CD14-positive monocyte (primary cell): ENCODE results near the gene SMYD3. TPM values are rescaled to one million over a fixed set of nuclear protein-coding genes. Genes with fewer than 3 reads are reported as not detected.

Experiments
- DNase-seq, 3 donors: peaks; one replicate each; pipeline ENCODE4 v3.0.0-alpha.2; 2011 to 2022
- H2AFZ ChIP-seq: 2 replicates; pipeline ENCODE4 v1.6.0; 2012; ENCODE audit warnings: mild to moderate bottlenecking, low read depth, low read length, inconsistent platforms; ENCODE audit not compliant: insufficient read depth, poor library complexity, severe bottlenecking
- H3K27ac ChIP-seq, 2 donors: 1 replicate in 1 of 2; 2 replicates in 1 of 2; pipeline ENCODE4 v1.5.1; 2012 to 2013; ENCODE audit warnings: low read length in 2 of 2, control low read depth in 1 of 2, inconsistent platforms in 1 of 2, low read depth in 1 of 2, mild to moderate bottlenecking in 1 of 2
- H3K27me3 ChIP-seq, 2 donors: one replicate each; pipeline versions ENCODE4 v1.6.0 to v1.6.1; 2011 to 2013; ENCODE audit warnings: low read length in 2 of 2; ENCODE audit not compliant: control insufficient read depth in 2 of 2, insufficient read depth in 2 of 2
- H3K36me3 ChIP-seq, 2 donors: replicated peaks in 1 of 2; 1 replicate in 1 of 2; 2 replicates in 1 of 2; pipeline versions ENCODE4 v1.5.1 to v1.6.1; 2012 to 2013; ENCODE audit warnings: low read length in 2 of 2, control low read depth in 1 of 2, inconsistent platforms in 1 of 2, mild to moderate bottlenecking in 1 of 2; ENCODE audit not compliant: insufficient read depth in 2 of 2, control insufficient read depth in 1 of 2
- H3K4me1 ChIP-seq, 2 donors: 1 replicate in 1 of 2; 2 replicates in 1 of 2; pipeline versions ENCODE4 v1.5.1 to v1.6.1; 2012 to 2013; ENCODE audit warnings: low read length in 2 of 2, control low read depth in 1 of 2, inconsistent platforms in 1 of 2, mild to moderate bottlenecking in 1 of 2, moderate library complexity in 1 of 2; ENCODE audit not compliant: insufficient read depth in 2 of 2, control insufficient read depth in 1 of 2
- H3K4me2 ChIP-seq: replicated peaks from 2 replicates; pipeline ENCODE3; 2012; ENCODE audit warnings: low read length, moderate library complexity, mild to moderate bottlenecking; ENCODE audit not compliant: poor library complexity, severe bottlenecking; ENCODE audit errors: extremely low read depth
- H3K4me3 ChIP-seq, 3 experiments: fragments of 200-600 bp in 1 of 3; sonication (generic) in 1 of 3; replicated peaks in 1 of 3; 1 replicate in 2 of 3; 2 replicates in 1 of 3; pipeline ENCODE4 v1.5.1; 2011 to 2013; ENCODE audit warnings: low read length in 3 of 3, mild to moderate bottlenecking in 3 of 3, control low read depth in 2 of 3, low read depth in 2 of 3, inconsistent platforms in 1 of 3, moderate library complexity in 1 of 3
- H3K79me2 ChIP-seq: 2 replicates; pipeline ENCODE4 v1.6.0; 2012; ENCODE audit warnings: mild to moderate bottlenecking, control low read depth, inconsistent platforms, low read length, moderate library complexity; ENCODE audit not compliant: insufficient read depth
- H3K9ac ChIP-seq: 2 replicates; pipeline ENCODE4 v1.6.0; 2017; ENCODE audit warnings: low read length, mild to moderate bottlenecking; ENCODE audit not compliant: insufficient read depth, poor library complexity, severe bottlenecking
- H3K9me3 ChIP-seq, 2 donors: replicated peaks in 1 of 2; 1 replicate in 1 of 2; 2 replicates in 1 of 2; pipeline versions ENCODE4 v1.5.1 to v1.6.1; 2012 to 2013; ENCODE audit warnings: low read length in 2 of 2, control low read depth in 1 of 2; ENCODE audit not compliant: control insufficient read depth in 1 of 2, insufficient read depth in 1 of 2
- H4K20me1 ChIP-seq: 2 replicates; pipeline ENCODE4 v1.6.0; 2012; ENCODE audit warnings: mild to moderate bottlenecking, low read length, control low read depth, moderate library complexity; ENCODE audit not compliant: insufficient read depth
- H3K27ac Mint-ChIP-seq, 7 donors: one replicate each; pipeline ENCODE4 v1.8.0; 2020; ENCODE audit warnings: mild to moderate bottlenecking in 7 of 7, mixed read lengths in 7 of 7, moderate library complexity in 6 of 7, inconsistent platforms in 2 of 7
- H3K27me3 Mint-ChIP-seq, 3 donors: one replicate each; pipeline ENCODE4 v1.8.0; 2021 to 2022; ENCODE audit warnings: low read depth in 3 of 3, mild to moderate bottlenecking in 3 of 3, mixed read lengths in 3 of 3, moderate library complexity in 3 of 3, inconsistent platforms in 1 of 3
- H3K36me3 Mint-ChIP-seq, 2 donors: one replicate each; pipeline ENCODE4 v1.8.0; 2020; ENCODE audit warnings: mixed read lengths in 2 of 2, inconsistent platforms in 1 of 2, mild to moderate bottlenecking in 1 of 2
- H3K4me1 Mint-ChIP-seq: one replicate; pipeline ENCODE4 v1.8.0; 2020; ENCODE audit warnings: mild to moderate bottlenecking, mixed read lengths
- H3K4me3 Mint-ChIP-seq, 2 donors: one replicate each; pipeline ENCODE4 v1.8.0; 2020; ENCODE audit warnings: mild to moderate bottlenecking in 2 of 2, mixed read lengths in 2 of 2, moderate library complexity in 1 of 2
- H3K9me3 Mint-ChIP-seq, 7 donors: one replicate each; pipeline ENCODE4 v1.8.0; 2020 to 2022; ENCODE audit warnings: mixed read lengths in 7 of 7, mild to moderate bottlenecking in 6 of 7, moderate library complexity in 6 of 7, inconsistent platforms in 2 of 7
- CTCF ChIP-seq: fragments of 200-600 bp; IDR thresholded peaks from one replicate; pipeline ENCODE4 v1.8.0; 2022; ENCODE audit warnings: antibody characterized with exemption, mild to moderate bottlenecking
- WGBS: methylation state at CpG from one replicate; pipeline ENCODE4 v1.1.5; 2013; ENCODE audit warnings: missing lambda C conversion rate; ENCODE audit not compliant: insufficient coverage; 5-methylcytosine and 5-hydroxymethylcytosine counted together
- intact Hi-C, 2 donors: fragments of 100-400 bp; cut with micrococcal nuclease; formaldehyde crosslinking; loops; one replicate each; pipeline versions ENCODE4 v1.15.0 to v1.15.1; 2023
- polyA plus RNA-seq, 3 donors: library from polyadenylated mRNA; depleted of rRNA in 1 of 3; unstranded in 2 of 3; stranded (reverse) in 1 of 3; fragments of 300-500 nt in 2 of 3; fragments of >200 nt in 1 of 3; fragmentation: Illumina TruSeq in 2 of 3; gene quantifications; 1 replicate in 2 of 3; 2 replicates in 1 of 3; pipeline ENCODE4 v1.2.3, GENCODE V29; 2012 to 2021

The SMYD3 gene
- polyA plus RNA-seq, 3 donors: 2.7 to 8.4 (median 4.0) TPM

- Histone ChIP-seq H4K20me1 (no peaks in the 10 kb centered on the region), H3K9ac (no peak overlapping the region), H3K27ac (no peak overlapping the region), H3K4me1 (no peaks in the 10 kb centered on the region), H3K27me3 (no peaks in the 10 kb centered on the region), H3K4me3 (no peak overlapping the region), H2AFZ (no peak overlapping the region), H3K79me2 (no peaks in the 10 kb centered on the region), H3K4me2 (no peak overlapping the region), H3K9me3 (no peaks in the 10 kb centered on the region), H3K36me3 (no peaks in the 10 kb centered on the region)
- DNase-seq: no peak
- TF ChIP-seq CTCF: no peak
- peaks cover 1 to 7% (median 2%) of the 10 kb centered on the region in 3 donors for H3K27me3 Mint-ChIP-seq
- H3K36me3 Mint-ChIP-seq: no peaks in the 10 kb centered on the region
- no peak overlapping the region for H3K4me3 Mint-ChIP-seq
- intact Hi-C loops: no loop called here
- H3K4me1 Mint-ChIP-seq: no peaks in the 10 kb centered on the region
- peaks cover 0 to 4% (median 0%) of the 10 kb centered on the region in 7 donors for H3K9me3 Mint-ChIP-seq
- 100% methylated on average over 1 of the region's 3 CpGs for WGBS
- H3K27ac Mint-ChIP-seq: no peak overlapping the region
These were observed 789.0 kb downstream of the SMYD3 start for GRCh38 chr1:245718123-245718522.

GRCh38 chr1:245717611-245718010, 789.5 kb downstream of the SMYD3 start:
- Mint-ChIP-seq H3K4me1 (no peaks in the 10 kb centered on the region), H3K4me3 (no peak overlapping the region), H3K9me3 (peaks cover 0 to 7% (median 0%) of the 10 kb centered on the region in 7 donors), H3K27me3 (peaks cover 1 to 7% (median 2%) of the 10 kb centered on the region in 3 donors), H3K36me3 (no peaks in the 10 kb centered on the region), H3K27ac (no peak overlapping the region)
- Histone ChIP-seq H3K27ac (no peak overlapping the region), H4K20me1 (no peaks in the 10 kb centered on the region), H3K36me3 (no peaks in the 10 kb centered on the region), H3K27me3 (no peaks in the 10 kb centered on the region), H3K9me3 (no peaks in the 10 kb centered on the region), H2AFZ (no peak overlapping the region), H3K4me3 (no peak overlapping the region), H3K9ac (no peak overlapping the region), H3K4me2 (no peak overlapping the region), H3K79me2 (no peaks in the 10 kb centered on the region), H3K4me1 (no peaks in the 10 kb centered on the region)
- no peak for TF ChIP-seq CTCF
- no CpG with 5 or more reads among the region's 3 CpGs for WGBS
- intact Hi-C loops: no loop called here
- no peak for DNase-seq
